DOHH2 (cell line): ENCODE measurements around the gene WWOX.

Source experiments
- H3F3A ChIP-seq: fragments of 200-600 bp; sonication (generic), shearing (Covaris generic); 2 replicates; pipeline ENCODE4 v1.6.0; 2016; ENCODE audit warnings: antibody characterized with exemption, mild to moderate bottlenecking; ENCODE audit not compliant: control insufficient read depth, insufficient read depth
- H3K27ac ChIP-seq: fragments of 200-600 bp; sonication (generic); 2 replicates; pipeline ENCODE4 v1.5.1; 2014; ENCODE audit warnings: low read depth, mild to moderate bottlenecking, low read length, moderate library complexity
- H3K27me3 ChIP-seq: fragments of 200-600 bp; sonication (generic); 2 replicates; pipeline ENCODE4 v1.6.1; 2014; ENCODE audit warnings: mild to moderate bottlenecking, low read length, mixed read lengths; ENCODE audit not compliant: control insufficient read depth
- H3K36me3 ChIP-seq: fragments of 200-600 bp; sonication (generic); 2 replicates; pipeline ENCODE4 v1.6.1; 2014; ENCODE audit warnings: mild to moderate bottlenecking, low read length, moderate library complexity, mixed read lengths; ENCODE audit not compliant: control insufficient read depth
- H3K4me1 ChIP-seq: fragments of 200-600 bp; sonication (generic); 2 replicates; pipeline ENCODE4 v1.6.1; 2014; ENCODE audit warnings: mild to moderate bottlenecking, low read length, mixed read lengths; ENCODE audit not compliant: control insufficient read depth
- H3K4me2 ChIP-seq: fragments of 200-600 bp; sonication (generic); 2 replicates; pipeline ENCODE4 v1.6.0; 2014; ENCODE audit warnings: mild to moderate bottlenecking, low read length, moderate library complexity
- H3K4me3 ChIP-seq: fragments of 200-600 bp; sonication (generic); 2 replicates; pipeline ENCODE4 v1.5.1; 2014; ENCODE audit warnings: mild to moderate bottlenecking, low read length, mixed read lengths
- H3K79me2 ChIP-seq: fragments of 200-600 bp; sonication (generic); 2 replicates; pipeline ENCODE4 v1.6.1; 2014; ENCODE audit warnings: mild to moderate bottlenecking, low read length, mixed read lengths; ENCODE audit not compliant: control insufficient read depth
- H3K9me2 ChIP-seq: fragments of 200-600 bp; sonication (generic); replicated peaks from 2 replicates; pipeline ENCODE4 v1.6.1; 2014; ENCODE audit warnings: mild to moderate bottlenecking, low read length, mixed read lengths; ENCODE audit not compliant: control insufficient read depth
- H3K9me3 ChIP-seq: fragments of 200-600 bp; sonication (generic); 2 replicates; pipeline ENCODE4 v1.6.1; 2014; ENCODE audit warnings: antibody characterized with exemption, low read length, mixed read lengths; ENCODE audit not compliant: control insufficient read depth, insufficient read depth
- H4K20me1 ChIP-seq: fragments of 200-600 bp; sonication (generic); 2 replicates; pipeline ENCODE4 v1.6.0; 2014; ENCODE audit warnings: low read depth, mild to moderate bottlenecking, antibody characterized with exemption, low read length, moderate library complexity; ENCODE audit not compliant: control insufficient read depth, insufficient read depth
- CTCF ChIP-seq: fragments of 200-600 bp; sonication (generic); IDR thresholded peaks from one replicate; pipeline ENCODE4 v1.5.1; 2014; ENCODE audit warnings: antibody characterized with exemption, mild to moderate bottlenecking, low read depth, low read length; ENCODE audit not compliant: poor library complexity, severe bottlenecking
- EZH2phosphoT487 ChIP-seq: fragments of 200-600 bp; sonication (generic); IDR thresholded peaks from 2 replicates; pipeline ENCODE4 v1.6.1; 2017; ENCODE audit warnings: borderline replicate concordance, mild to moderate bottlenecking, antibody characterized with exemption, low read length, moderate library complexity, mixed read lengths

WWOX gene

GRCh38 chr16:78745108-78746019, 645.9 kb downstream of the WWOX start:
- no peaks in the 10 kb centered on the region for H3K36me3 ChIP-seq
- H3F3A ChIP-seq: no peaks in the 10 kb centered on the region
- H3K4me3 ChIP-seq: no peak overlapping the region
- no peaks in the 10 kb centered on the region for H3K9me3 ChIP-seq
- TF ChIP-seq CTCF (no peak), EZH2phosphoT487 (no peak)
- H3K27ac ChIP-seq: no peak overlapping the region
- H3K4me2 ChIP-seq: no peak overlapping the region
- no peaks in the 10 kb centered on the region for H3K27me3 ChIP-seq
- no peaks in the 10 kb centered on the region for H4K20me1 ChIP-seq
- H3K79me2 ChIP-seq: no peaks in the 10 kb centered on the region
- H3K4me1 ChIP-seq: peaks cover 27% of the 10 kb centered on the region
- H3K9me2 ChIP-seq: no peaks in the 10 kb centered on the region

- Histone ChIP-seq H3K27ac (no peak overlapping the region), H3K4me3 (no peak overlapping the region), H4K20me1 (no peaks in the 10 kb centered on the region), H3K4me2 (no peak overlapping the region), H3F3A (no peaks in the 10 kb centered on the region), H3K36me3 (no peaks in the 10 kb centered on the region), H3K27me3 (no peaks in the 10 kb centered on the region), H3K79me2 (no peaks in the 10 kb centered on the region), H3K9me2 (no peaks in the 10 kb centered on the region), H3K9me3 (no peaks in the 10 kb centered on the region), H3K4me1 (peaks cover 30% of the 10 kb centered on the region)
- TF ChIP-seq CTCF (no peak), EZH2phosphoT487 (no peak)
Measured at GRCh38 chr16:78746718-78747117, 647.3 kb downstream of the WWOX start.

GRCh38 chr16:78748220-78748929, 648.9 kb downstream of the WWOX start:
- no peaks in the 10 kb centered on the region for H3K79me2 ChIP-seq
- H3K36me3 ChIP-seq: no peaks in the 10 kb centered on the region
- no peak overlapping the region for H3K4me2 ChIP-seq
- no peaks in the 10 kb centered on the region for H3K9me3 ChIP-seq
- peaks cover 19% of the 10 kb centered on the region for H3K4me1 ChIP-seq
- H3K27me3 ChIP-seq: no peaks in the 10 kb centered on the region
- H3K4me3 ChIP-seq: no peak overlapping the region
- H4K20me1 ChIP-seq: no peaks in the 10 kb centered on the region
- TF ChIP-seq CTCF: no peak
- TF ChIP-seq EZH2phosphoT487: no peak
- no peaks in the 10 kb centered on the region for H3K9me2 ChIP-seq
- H3F3A ChIP-seq: no peaks in the 10 kb centered on the region
- H3K27ac ChIP-seq: no peak overlapping the region
